Bone marrow (tissue), 2 donors: Measurements from ENCODE around the gene HGFAC.

ENCODE experiments used
- DNase-seq, 2 donors: peaks; one replicate each; lab custom pipeline; 2025; lab: John Stamatoyannopoulos, UW

HGFAC gene

GRCh38 chr4:3486541-3487540 lies 45.1 kb downstream of the HGFAC start:
- no peak for DNase-seq

- DNase-seq: no peak
These were observed 46.1 kb downstream of the HGFAC start for GRCh38 chr4:3487861-3488260.

GRCh38 chr4:3488820-3489219 lies 47.1 kb downstream of the HGFAC start:
- no peak for DNase-seq

- DNase-seq: no peak
These were observed 47.7 kb downstream of the HGFAC start for GRCh38 chr4:3489451-3489962.

- no peak for DNase-seq
These were observed 50.1 kb downstream of the HGFAC start for GRCh38 chr4:3491681-3492405.

GRCh38 chr4:3492741-3493719 lies 51.3 kb downstream of the HGFAC start:
- DNase-seq: no peak

GRCh38 chr4:3493720-3494461 lies 52.1 kb downstream of the HGFAC start:
- no peak for DNase-seq

- no peak for DNase-seq
These were observed 52.7 kb downstream of the HGFAC start for GRCh38 chr4:3494462-3494871.

GRCh38 chr4:3495204-3495975 lies 53.6 kb downstream of the HGFAC start:
- no peak for DNase-seq

GRCh38 chr4:3496021-3496420 lies 54.3 kb downstream of the HGFAC start:
- DNase-seq: no peak

- no peak for DNase-seq
These were observed 55.3 kb downstream of the HGFAC start for GRCh38 chr4:3497095-3497494.

- no peak for DNase-seq
These were observed 56.0 kb downstream of the HGFAC start for GRCh38 chr4:3497523-3498389.

GRCh38 chr4:3498407-3498806 lies 56.6 kb downstream of the HGFAC start:
- no peak for DNase-seq
